OCI-LY7 (cell line): ENCODE data around the gene TSR1.

Experiments
- CTCF ChIP-seq: fragments of 200-600 bp; sonication (generic); conservative IDR thresholded peaks from 2 replicates; pipeline ENCODE4 v1.5.1; 2014; ENCODE audit warnings: mild to moderate bottlenecking, antibody characterized with exemption, low read length, moderate library complexity, mixed read lengths
- EZH2phosphoT487 ChIP-seq: fragments of 200-600 bp; sonication (generic); IDR thresholded peaks from 2 replicates; pipeline ENCODE4 v1.6.1; 2018; ENCODE audit warnings: low read depth, borderline replicate concordance, mild to moderate bottlenecking, mixed run types, antibody characterized with exemption, low read length, moderate library complexity, mixed read lengths

GRCh38 chr17:2309338-2310154 is 26.7 kb downstream of the TSR1 start:
- no peak for TF ChIP-seq CTCF
- no peak for TF ChIP-seq EZH2phosphoT487
